ENCODE data around the gene FHAD1.

Gene FHAD1

DNA sequence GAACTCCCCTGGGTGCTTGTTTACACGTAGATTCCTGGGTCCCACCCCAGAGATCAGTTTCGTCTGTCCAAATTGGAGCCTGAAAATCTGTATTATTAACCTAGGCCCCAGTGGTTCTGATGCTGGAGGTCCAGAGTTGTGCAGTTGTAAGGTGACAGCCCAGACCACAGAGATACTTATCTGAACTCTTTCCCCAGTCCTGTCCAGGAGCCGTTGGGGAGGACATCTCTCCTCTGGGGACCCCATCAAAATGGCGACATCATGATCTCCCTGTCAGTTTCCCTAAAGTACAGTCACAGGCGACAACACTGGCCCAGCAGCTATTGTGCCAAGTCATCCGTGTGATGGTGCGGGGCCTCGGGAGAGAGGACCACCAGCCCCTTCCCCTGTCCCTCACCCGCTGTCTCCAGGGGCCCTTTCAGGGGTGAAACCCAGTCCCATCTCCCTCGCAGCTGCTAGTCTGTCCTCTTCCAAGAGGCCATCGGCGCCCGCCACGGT, 161.9 kb downstream of the FHAD1 start:
- peak overlapping the region; percentile 68 for H3K4me3 ChIP-seq (replicated peaks; ENCODE audit: low read depth, low read length)
- TF ChIP-seq, protein P1, sequence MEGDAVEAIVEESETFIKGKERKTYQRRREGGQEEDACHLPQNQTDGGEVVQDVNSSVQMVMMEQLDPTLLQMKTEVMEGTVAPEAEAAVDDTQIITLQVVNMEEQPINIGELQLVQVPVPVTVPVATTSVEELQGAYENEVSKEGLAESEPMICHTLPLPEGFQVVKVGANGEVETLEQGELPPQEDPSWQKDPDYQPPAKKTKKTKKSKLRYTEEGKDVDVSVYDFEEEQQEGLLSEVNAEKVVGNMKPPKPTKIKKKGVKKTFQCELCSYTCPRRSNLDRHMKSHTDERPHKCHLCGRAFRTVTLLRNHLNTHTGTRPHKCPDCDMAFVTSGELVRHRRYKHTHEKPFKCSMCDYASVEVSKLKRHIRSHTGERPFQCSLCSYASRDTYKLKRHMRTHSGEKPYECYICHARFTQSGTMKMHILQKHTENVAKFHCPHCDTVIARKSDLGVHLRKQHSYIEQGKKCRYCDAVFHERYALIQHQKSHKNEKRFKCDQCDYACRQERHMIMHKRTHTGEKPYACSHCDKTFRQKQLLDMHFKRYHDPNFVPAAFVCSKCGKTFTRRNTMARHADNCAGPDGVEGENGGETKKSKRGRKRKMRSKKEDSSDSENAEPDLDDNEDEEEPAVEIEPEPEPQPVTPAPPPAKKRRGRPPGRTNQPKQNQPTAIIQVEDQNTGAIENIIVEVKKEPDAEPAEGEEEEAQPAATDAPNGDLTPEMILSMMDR (IDR thresholded peaks at IDR 0.05; ENCODE audit: low read length, missing control alignments), result no peak
- DNase-seq (ENCODE audit: low read depth), result no peak

DNA sequence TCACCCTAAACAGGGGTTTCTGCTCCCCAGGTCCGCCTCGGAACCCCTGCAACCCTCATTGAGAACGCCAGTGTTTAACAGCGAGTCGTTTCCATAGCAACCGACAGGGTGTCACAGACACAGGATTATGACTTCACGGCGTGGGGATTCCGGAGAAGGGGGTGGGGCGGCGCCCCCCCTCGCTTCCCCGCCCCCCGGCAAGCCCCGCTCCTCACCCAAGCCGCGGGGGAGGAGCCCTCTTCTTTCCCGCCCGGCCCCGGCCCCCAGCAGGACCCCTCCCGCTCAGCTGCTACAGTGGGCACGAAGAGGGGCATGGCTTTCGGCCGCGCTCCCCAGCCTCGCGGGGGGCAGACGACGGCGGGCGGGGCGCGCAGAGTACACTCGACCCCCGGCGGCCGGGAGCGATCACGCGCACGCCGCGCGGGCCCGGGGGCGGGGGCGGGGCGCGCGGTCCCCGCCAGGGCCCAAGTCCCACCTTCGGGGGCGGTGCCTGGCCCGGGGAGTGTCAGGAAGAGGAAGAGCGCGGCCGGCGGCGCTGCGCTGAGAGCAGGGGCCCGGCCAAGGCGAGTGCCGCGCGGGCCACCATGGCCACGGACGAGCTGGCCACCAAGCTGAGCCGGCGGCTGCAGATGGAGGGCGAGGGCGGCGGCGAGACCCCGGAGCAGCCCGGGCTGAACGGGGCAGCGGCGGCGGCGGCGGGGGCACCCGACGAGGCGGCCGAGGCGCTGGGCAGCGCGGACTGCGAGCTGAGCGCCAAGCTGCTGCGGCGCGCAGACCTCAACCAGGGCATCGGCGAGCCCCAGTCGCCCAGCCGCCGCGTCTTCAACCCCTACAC, 162.6 kb downstream of the FHAD1 start, which contains the start of gene EFHD2:
Gene EFHD2, plus strand, starts transcription at position 501 of the 835 bp plus-strand sequence. Its CDS starts 84 bp downstream, at position 585.
- DNase-seq (ENCODE audit: low read depth), result peak; percentile 74
- TF ChIP-seq, protein P1 (IDR thresholded peaks at IDR 0.05; ENCODE audit: low read length, missing control alignments), result no peak
- peak within 1 kb of the TSS; percentile 68 for H3K4me3 ChIP-seq (replicated peaks; ENCODE audit: low read depth, low read length)

DNA sequence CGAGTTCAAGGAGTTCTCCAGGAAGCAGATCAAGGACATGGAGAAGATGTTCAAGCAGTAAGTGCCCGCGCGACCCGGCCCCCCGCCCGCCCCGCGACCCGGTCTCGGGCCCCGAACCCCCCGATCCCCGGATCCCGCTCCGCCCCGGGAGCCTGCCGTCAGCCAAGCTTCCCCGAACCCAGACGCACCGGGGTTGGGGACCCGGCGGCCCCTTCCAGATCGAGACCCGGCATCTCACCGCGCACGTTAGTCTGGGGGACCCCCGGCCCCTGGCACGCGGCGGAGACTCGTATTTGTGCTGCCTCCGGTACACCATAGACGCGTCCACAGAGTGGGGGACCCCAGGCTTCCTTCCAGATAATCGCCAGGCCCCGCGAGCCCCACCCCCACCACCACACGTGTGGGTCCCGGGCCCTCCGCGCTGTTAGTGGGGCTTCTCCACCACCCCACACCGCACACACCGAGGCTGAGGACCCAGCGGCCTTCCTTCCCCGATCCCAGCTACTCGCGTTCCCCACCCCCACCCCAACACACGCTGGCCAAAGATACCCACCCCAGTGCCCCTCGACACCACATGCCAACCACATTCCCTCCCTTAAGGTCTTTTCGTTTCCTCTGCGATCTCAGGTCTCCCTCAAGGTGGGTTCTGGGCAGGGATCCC, 163.3 kb downstream of the FHAD1 start:
- peak overlapping the region; percentile 68 for H3K4me3 ChIP-seq (replicated peaks; ENCODE audit: low read depth, low read length)
- TF ChIP-seq, protein P1 (IDR thresholded peaks at IDR 0.05; ENCODE audit: low read length, missing control alignments), result no peak

DNA sequence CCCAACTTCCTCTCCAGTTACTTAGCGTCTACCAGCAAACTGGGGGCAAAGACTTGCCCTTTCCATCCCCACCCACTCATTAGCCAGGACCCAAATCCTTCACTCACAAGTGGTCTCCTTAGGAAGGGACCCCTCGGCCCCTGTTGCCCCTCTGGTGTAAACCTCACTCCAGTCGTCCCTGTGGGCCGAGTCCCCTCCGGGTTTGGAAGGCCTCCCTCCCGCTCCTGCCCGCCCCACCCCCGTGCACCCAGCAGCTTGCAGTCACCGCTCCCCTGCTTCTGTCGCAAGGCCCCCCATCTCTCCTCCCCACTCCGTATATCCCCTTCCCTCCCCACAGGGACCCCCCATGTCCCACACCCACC, 163.8 kb downstream of the FHAD1 start:
- H3K4me3 ChIP-seq (replicated peaks; ENCODE audit: low read depth, low read length), result peak overlapping the region; percentile 68
- TF ChIP-seq, protein P1 (IDR thresholded peaks at IDR 0.05; ENCODE audit: low read length, missing control alignments), result no peak
- DNase-seq (ENCODE audit: low read depth), result no peak

More for the DNA sequence above, 163.3 kb downstream of the FHAD1 start:
- no peak for DNase-seq (ENCODE audit: low read depth)

DNA sequence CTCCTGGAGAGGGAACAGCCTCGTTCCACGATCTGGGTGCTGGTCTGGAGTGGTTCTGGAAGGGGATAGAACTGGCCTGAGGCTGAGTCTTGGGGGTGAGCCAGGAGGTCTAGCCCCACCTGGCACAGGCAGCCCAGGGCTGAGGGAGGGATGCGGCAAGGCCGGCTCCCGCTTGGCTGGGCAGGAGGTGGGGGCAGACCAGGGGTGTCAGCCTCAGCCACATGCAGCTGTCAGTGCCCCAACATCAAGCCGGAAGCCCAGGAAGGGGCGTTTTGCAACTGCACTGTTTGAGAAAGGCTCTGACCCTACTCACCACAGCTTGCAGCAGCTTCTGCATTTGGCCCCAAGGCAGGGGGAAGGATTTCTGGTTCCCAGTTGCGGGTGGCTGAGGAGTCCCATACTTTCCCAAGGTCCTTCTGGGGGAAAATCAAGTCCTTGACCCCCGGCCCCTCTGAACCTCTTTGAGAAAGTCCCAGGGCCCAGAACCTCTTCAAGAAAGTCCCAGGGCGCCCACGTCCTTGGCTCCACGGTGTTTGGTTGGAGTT, 164.6 kb downstream of the FHAD1 start:
- peak overlapping the region; percentile 68 for H3K4me3 ChIP-seq (replicated peaks; ENCODE audit: low read depth, low read length)
- DNase-seq (ENCODE audit: low read depth), result peak; percentile 22
- TF ChIP-seq, protein P1 (IDR thresholded peaks at IDR 0.05; ENCODE audit: low read length, missing control alignments), result no peak

DNA sequence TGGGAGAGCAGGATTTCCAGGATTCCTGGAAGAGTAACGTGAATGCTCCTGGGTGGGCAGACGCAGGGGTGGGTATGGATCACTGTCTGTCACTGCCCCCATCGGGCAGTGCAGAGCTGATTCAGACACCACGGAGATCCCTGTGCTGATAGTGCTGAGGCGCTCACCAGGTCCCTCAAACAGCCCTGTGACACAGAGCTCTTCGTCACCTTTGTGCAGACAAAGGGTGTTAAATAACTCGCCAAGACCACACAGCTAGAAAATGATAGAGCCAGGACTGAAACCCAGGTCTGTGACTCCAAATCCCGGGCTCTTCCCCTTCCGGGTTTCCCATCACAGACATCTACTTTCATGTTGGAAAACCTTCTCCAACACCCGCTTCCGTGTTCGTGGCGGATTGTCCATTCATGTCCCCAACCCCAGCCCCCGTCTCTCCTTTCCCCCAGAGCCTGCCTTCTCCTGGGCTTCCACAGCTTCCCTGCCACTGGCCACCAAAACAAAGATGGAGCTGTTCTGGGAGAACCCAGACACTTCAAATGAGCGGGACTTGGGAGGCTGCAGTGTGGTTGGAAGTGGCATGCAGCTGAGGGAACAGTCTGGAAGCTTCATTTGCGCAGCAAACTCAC, 165.3 kb downstream of the FHAD1 start:
- no peak for DNase-seq (ENCODE audit: low read depth)
- no peak overlapping the region for H3K4me3 ChIP-seq (replicated peaks; ENCODE audit: low read depth, low read length)
- TF ChIP-seq, protein P1 (IDR thresholded peaks at IDR 0.05; ENCODE audit: low read length, missing control alignments), result no peak
